Ascending aorta (tissue), 2 donors: ENCODE results near the gene EBF3. TPM values are rescaled to one million over a fixed set of nuclear protein-coding genes. Genes with fewer than 3 reads are reported as not detected.
A peak's percentile ranks its signal among the peaks of the same experiment; 100 is the strongest.

ENCODE experiments used
- DNase-seq, 2 donors: peaks; one replicate each; pipeline ENCODE4 v3.0.0-alpha.2; 2019; ENCODE audit warnings: low spot score in 2 of 2
- H3K27ac ChIP-seq, 2 donors: fragments of 200-600 bp; sonication (generic); one replicate each; pipeline ENCODE4 v1.5.1; 2016 to 2017; ENCODE audit warnings: mild to moderate bottlenecking in 1 of 2
- H3K27me3 ChIP-seq: fragments of 200-600 bp; sonication (generic); one replicate; pipeline ENCODE4 v1.5.1; 2017
- H3K36me3 ChIP-seq, 2 donors: fragments of 200-600 bp; sonication (generic); one replicate each; pipeline ENCODE4 v1.5.1; 2016
- H3K4me1 ChIP-seq, 2 donors: fragments of 200-600 bp; sonication (generic); one replicate each; pipeline ENCODE4 v1.5.1; 2016 to 2017; ENCODE audit warnings: mild to moderate bottlenecking in 1 of 2
- H3K4me3 ChIP-seq, 2 donors: fragments of 200-600 bp; sonication (generic); one replicate each; pipeline ENCODE4 v1.5.1; 2016 to 2017; ENCODE audit warnings: mild to moderate bottlenecking in 1 of 2
- H3K9me3 ChIP-seq, 2 donors: fragments of 200-600 bp; sonication (generic); one replicate each; pipeline ENCODE4 v1.5.1; 2016
- CTCF ChIP-seq, 3 experiments: fragments of 200-600 bp in 2 of 3; fragments of 450-650 bp in 1 of 3; sonication (generic) in 2 of 3; IDR thresholded peaks; one replicate each; pipeline ENCODE4 v1.5.1; 2016 to 2019; ENCODE audit warnings: antibody characterized with exemption in 3 of 3, mild to moderate bottlenecking in 1 of 3, moderate library complexity in 1 of 3
- intact Hi-C: fragments of 100-400 bp; cut with DNase I; formaldehyde crosslinking; loops from one replicate; pipeline ENCODE4 v1.15.1; 2023
- total RNA-seq: library from RNA; depleted of rRNA; stranded (reverse); fragments of >200 nt; gene quantifications from one replicate; pipeline ENCODE4 v1.1.0, GENCODE V29; 2016

The EBF3 gene
- total RNA-seq, 1 donor from 2014 or later: 20.2 TPM

- H3K36me3 ChIP-seq: no peaks in the 10 kb centered on the region
- no peak overlapping the region for H3K27ac ChIP-seq
- no peaks in the 10 kb centered on the region for H3K9me3 ChIP-seq
- H3K27me3 ChIP-seq: peaks cover 23% of the 10 kb centered on the region
- no peak overlapping the region for H3K4me3 ChIP-seq
- H3K4me1 ChIP-seq: peaks cover 0 to 8% of the 10 kb centered on the region in 2 donors
- intact Hi-C loops: no loop called here
- no peak for TF ChIP-seq CTCF (IDR thresholded peaks at IDR 0.05)
- DNase-seq: peak in 1 of 2 donors; percentile 18
Observed at GRCh38 chr10:129956876-129957673, 7.0 kb downstream of the EBF3 start.

DNA sequence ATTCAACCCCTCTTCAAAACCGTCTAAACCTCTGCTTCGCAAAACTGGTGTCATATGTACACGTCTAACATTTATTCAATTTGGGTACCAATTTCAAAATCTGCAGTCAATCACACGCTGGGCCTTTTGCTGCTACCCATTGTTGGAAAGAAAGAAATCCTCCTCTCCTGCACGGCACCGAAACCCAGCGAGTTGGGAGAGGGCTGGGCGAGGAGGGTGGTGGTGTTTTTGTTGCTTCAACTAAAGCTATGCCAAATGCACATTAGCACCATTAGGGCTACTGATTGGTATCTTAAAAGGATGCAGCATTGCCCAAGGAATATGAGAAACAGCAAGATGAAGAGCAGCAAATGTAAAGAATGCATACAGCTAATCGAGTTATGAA, 7.8 kb downstream of the EBF3 start:
- peaks cover 0 to 8% of the 10 kb centered on the region in 2 donors for H3K4me1 ChIP-seq
- peak in 1 of 2 donors; percentile 18 for DNase-seq
- H3K27me3 ChIP-seq: peaks cover 23% of the 10 kb centered on the region
- H3K4me3 ChIP-seq: no peak overlapping the region
- no peaks in the 10 kb centered on the region for H3K36me3 ChIP-seq
- TF ChIP-seq CTCF (IDR thresholded peaks at IDR 0.05): no peak
- intact Hi-C loops: no loop called here
- no peaks in the 10 kb centered on the region for H3K9me3 ChIP-seq
- H3K27ac ChIP-seq: no peak overlapping the region

GRCh38 chr10:129955601-129956285, 8.3 kb downstream of the EBF3 start:
- Histone ChIP-seq H3K27ac (no peak overlapping the region), H3K4me3 (no peak overlapping the region), H3K36me3 (no peaks in the 10 kb centered on the region), H3K4me1 (peaks cover 0 to 8% of the 10 kb centered on the region in 2 donors), H3K9me3 (no peaks in the 10 kb centered on the region), H3K27me3 (peaks cover 20% of the 10 kb centered on the region)
- no peak for TF ChIP-seq CTCF (IDR thresholded peaks at IDR 0.05)
- peak in 1 of 2 donors; percentile 7 for DNase-seq
- intact Hi-C loops: no loop called here

DNA sequence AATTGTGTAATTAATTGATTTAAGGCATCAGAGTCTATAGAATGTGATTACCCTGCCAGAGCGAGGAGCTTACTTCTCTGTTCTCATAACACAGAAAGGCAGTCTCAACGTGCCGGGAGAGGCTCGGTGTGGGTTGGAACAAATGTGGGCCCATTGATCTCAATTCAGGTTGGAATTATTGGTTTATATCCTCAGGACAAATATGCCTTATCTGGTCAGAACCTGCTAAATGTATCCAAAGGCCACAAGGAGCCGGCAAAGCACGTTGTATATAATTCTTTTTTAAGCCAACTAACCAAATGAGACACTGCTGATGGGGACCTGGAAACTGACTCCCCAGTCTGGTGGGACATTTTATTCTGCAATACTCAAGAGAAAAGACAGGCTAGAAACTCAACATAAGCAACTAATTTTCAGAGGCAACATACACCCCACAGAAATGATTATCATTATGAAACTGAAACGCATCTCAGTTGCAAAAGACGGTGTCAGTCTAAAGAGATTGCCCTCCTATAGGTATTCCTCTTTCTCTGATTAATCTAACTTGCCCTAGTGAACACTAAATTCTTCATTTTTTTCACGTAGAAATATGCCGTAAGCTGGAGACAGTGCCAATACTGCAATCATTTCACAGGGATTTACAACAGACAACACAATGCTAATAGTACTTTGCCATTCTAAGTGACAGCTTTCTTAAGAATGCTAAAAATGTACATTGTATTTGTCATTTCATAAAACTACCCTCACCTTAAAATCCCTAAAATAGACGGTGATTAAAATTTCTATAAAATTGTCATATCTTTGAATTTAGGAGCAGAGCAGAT, 9.4 kb downstream of the EBF3 start:
- peaks cover 10% of the 10 kb centered on the region for H3K27me3 ChIP-seq
- DNase-seq: peak in 1 of 2 donors; percentile 38

More for the DNA sequence above, 9.4 kb downstream of the EBF3 start:
- intact Hi-C loops: no loop called here
- H3K9me3 ChIP-seq: no peaks in the 10 kb centered on the region
- H3K36me3 ChIP-seq: no peaks in the 10 kb centered on the region
- H3K4me3 ChIP-seq: no peak overlapping the region
- no peak for TF ChIP-seq CTCF (IDR thresholded peaks at IDR 0.05)
- peaks cover 0 to 8% of the 10 kb centered on the region in 2 donors for H3K4me1 ChIP-seq
- no peak overlapping the region for H3K27ac ChIP-seq
